Tibial nerve (tissue), 4 donors: ENCODE data around the gene LANCL2.
"Not testable (repeated sequence)": the region's sequence is repeated elsewhere in the genome, so short reads cannot be mapped to it uniquely, and the experiment has no call there.

ENCODE experiments used
- EP300 ChIP-seq, 2 donors: sonication (generic); formaldehyde crosslinking; IDR thresholded peaks; one replicate each; pipeline ENCODE4 v1.6.1; 2017; ENCODE audit warnings: antibody characterized with exemption in 2 of 2, mild to moderate bottlenecking in 1 of 2
- POLR2A ChIP-seq, 2 donors: fragments of 450-650 bp; IDR thresholded peaks; one replicate each; pipeline ENCODE4 v1.6.1; 2017; ENCODE audit warnings: antibody characterized with exemption in 2 of 2, mild to moderate bottlenecking in 2 of 2, moderate library complexity in 2 of 2
- TF ChIP-seq, protein P1 (sequence below), 5 experiments: fragments of 200-600 bp in 3 of 5; fragments of 450-650 bp in 2 of 5; sonication (generic) in 3 of 5; IDR thresholded peaks; one replicate each; pipeline ENCODE4 v1.5.1; 2016 to 2019; ENCODE audit warnings: antibody characterized with exemption in 5 of 5, mild to moderate bottlenecking in 3 of 5, moderate library complexity in 2 of 5

DNA sequence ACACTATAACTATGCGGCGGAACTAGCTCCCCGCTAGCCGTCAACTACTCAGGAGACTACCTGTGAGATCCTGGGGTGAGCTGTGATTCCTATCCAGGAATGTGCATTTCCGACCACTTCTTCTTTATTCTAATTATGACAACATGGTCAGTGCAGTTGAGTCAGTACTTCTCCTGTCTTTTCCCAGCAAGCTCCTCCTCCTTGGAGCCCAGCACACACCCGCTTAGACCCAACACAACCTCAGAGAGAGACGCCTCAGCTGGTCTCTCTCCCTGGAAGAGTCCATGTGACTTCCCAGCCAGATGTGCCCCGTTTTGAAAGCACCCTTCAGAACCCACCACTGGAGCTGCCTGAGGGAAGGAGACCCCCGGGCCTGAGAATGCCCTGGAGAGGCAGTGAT is 106.5 kb downstream of the LANCL2 start:
- TF ChIP-seq, protein P1, sequence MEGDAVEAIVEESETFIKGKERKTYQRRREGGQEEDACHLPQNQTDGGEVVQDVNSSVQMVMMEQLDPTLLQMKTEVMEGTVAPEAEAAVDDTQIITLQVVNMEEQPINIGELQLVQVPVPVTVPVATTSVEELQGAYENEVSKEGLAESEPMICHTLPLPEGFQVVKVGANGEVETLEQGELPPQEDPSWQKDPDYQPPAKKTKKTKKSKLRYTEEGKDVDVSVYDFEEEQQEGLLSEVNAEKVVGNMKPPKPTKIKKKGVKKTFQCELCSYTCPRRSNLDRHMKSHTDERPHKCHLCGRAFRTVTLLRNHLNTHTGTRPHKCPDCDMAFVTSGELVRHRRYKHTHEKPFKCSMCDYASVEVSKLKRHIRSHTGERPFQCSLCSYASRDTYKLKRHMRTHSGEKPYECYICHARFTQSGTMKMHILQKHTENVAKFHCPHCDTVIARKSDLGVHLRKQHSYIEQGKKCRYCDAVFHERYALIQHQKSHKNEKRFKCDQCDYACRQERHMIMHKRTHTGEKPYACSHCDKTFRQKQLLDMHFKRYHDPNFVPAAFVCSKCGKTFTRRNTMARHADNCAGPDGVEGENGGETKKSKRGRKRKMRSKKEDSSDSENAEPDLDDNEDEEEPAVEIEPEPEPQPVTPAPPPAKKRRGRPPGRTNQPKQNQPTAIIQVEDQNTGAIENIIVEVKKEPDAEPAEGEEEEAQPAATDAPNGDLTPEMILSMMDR (IDR thresholded peaks at IDR 0.05): not testable (repeated sequence)
- TF ChIP-seq POLR2A, EP300 (IDR thresholded peaks at IDR 0.05): not testable (repeated sequence)
